Stimulated activated CD8-positive, alpha-beta memory T cell treated with anti-CD3 and anti-CD28 coated beads, Interleukin-4, amount 100 ng/mL, for 4 hours (primary cell): ENCODE results near the gene IMMP2L.

Source experiments
- DNase-seq, 2 donors: peaks; one replicate each; pipeline ENCODE4 v3.0.0-alpha.2; 2020; ENCODE audit warnings: low read depth in 2 of 2, low spot score in 1 of 2

The IMMP2L gene

DNA sequence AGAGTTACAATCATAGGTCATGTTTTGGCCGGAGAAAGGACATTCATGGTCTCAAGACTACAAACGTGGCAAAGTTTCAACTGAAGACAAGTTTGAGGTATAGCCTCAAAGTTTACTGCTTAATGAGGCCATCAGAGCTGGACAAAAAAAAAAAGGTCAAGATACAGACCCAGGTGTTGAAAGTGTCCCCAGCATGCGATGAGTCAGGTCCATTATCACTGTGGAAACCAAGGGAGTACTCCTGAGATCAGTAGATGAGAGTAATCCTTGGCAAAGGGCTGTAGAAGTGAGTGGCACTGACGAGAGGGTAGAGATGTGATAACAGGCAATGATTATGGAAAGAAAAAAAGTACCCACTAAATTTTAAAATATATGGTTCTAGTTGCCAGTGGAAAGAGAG lies 551.5 kb downstream of the IMMP2L start:
- DNase-seq, result no peak

DNA sequence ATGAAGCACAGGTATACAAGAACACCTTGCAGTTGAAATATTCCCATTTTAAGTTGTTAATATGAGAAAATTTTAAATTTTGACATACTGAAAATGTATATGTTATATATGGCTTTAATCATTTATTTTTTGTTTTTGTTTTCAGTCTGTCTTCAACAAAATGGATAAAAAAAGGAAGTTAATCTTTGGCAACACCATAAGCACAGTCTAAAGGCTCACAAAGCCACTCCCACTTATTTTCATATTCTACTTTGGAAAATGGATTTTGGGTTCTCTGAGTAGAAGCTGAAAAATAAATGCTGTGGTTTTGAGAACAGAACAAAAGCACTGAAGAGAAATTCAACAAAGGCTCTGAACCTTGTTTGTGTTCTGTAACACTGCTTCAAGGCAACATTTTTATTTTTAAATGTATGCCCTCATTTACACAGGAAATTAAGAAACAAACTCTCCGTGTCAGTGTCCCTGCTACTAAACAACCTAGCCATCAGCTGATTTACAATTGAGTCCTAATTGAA lies 552.7 kb downstream of the IMMP2L start:
- DNase-seq, result no peak

- DNase-seq, result no peak
Measured at GRCh38 chr7:111006691-111007090, 555.6 kb downstream of the IMMP2L start.

DNA sequence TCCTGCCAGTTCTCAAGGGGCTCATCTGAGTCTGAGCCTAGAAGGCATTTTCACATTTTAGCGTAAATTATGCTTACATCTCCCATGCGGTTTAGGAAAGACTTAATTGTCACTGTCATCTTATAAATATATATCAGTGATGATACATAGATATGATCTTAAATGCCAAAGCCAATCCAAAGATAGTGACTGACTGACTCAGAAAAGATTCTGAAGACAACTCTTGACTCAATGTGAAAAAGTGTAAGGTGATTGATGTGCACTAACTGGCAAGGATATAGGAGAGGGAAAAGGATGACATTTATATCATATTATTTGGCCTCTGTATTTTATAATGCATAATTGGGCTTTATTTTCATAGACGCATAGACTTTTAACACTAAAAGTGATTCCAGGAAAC lies 556.3 kb downstream of the IMMP2L start:
- no peak for DNase-seq

- no peak for DNase-seq
Measured at GRCh38 chr7:111005445-111005844, 556.8 kb downstream of the IMMP2L start.

- no peak for DNase-seq
Measured at GRCh38 chr7:111004310-111004901, 557.9 kb downstream of the IMMP2L start.

GRCh38 chr7:111003883-111004282 lies 558.4 kb downstream of the IMMP2L start:
- no peak for DNase-seq

DNA sequence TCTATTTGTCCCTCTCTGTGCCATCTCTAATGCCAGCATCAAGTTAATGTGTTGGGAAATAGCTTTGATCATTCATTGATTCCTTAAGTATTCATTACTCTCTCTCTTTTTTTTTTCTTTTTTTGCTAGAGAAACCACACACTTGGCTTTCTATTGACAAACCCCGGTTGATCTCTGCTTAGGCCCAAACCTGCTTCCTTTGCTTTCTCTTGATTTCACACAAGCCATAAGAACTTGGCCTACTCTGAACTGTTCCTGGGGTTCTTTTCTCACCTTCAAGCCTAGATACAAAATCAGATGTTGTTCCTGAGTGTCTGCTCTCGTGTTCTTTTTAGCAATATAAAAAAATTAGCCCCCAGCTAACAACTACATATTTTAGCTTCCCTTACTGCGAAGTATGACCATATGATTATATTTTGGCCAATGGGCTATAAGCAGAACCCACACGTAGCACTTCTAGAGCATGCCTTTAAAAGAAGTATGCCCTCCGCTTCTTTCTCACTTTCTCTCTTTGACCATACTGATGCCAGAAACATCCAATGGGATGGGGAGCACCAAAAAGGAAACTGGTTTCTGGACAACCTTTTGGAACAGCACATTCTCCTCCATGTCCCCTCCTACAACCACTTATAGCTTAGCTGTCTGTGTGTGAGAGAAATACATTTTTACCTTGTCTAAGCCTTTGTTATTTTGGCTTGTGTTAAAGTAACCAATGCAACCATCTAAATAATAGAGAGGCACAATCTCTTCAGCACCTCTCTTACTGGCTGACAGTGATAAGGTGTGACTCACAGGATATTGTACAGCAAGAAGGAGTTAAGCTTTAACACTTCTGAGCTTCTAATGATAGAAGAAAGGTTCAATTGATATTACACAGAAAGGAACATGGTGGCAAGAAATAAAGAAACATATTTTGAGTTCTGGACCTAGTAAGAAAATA lies 568.0 kb downstream of the IMMP2L start:
- DNase-seq, result no peak

DNA sequence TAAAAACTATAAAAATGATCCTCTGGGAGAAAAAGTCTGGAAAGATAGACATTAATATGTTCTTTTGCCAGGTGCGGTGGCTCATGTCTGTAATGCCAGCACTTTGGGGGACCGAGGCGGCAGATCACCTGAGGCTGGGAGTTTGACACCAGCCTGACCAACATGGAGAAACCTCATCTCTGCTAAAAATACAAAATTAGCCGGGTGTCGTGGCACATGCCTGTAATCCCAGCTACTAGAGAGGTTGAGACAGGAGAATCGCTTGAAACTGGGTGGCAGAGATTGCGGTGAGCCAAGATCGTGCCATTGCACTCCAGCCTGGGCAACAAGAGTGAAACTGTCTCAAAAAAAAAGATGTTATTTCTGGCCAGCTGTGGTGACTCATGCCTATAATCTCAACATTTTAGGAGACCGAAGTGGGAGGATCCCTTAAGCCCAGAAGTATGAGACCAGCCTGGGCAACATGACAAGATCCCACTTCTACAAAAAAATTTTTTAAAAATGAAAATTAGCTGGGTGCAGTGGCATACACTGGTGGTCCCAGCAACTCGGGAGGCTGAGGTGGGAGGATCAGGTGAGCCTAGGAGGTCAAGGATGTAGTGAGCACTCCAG lies 573.3 kb downstream of the IMMP2L start:
- no peak for DNase-seq

DNA sequence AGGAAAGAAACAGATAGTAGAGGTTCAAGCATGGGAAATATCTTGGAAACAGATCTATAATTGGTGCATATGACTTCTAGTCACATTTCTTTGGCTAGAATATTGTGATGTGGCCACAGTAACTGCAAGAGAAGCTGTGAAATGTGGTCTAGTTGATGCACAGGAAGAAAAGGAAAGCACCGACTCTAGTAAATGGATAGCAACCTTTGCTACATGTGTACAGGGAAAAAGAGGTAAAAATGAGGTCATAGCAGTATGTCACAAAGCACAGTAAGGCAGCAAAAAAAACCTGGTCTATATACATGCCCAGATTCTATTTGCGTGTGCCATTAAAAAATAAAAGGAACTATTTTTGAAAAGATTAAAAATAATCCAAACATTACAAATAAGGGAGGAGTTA lies 573.9 kb downstream of the IMMP2L start:
- DNase-seq, result no peak

- DNase-seq, result no peak
Measured at GRCh38 chr7:110987127-110987693, 575.1 kb downstream of the IMMP2L start.

GRCh38 chr7:110983822-110984456 lies 578.4 kb downstream of the IMMP2L start:
- no peak for DNase-seq

GRCh38 chr7:110977127-110977737 lies 585.1 kb downstream of the IMMP2L start:
- no peak for DNase-seq

GRCh38 chr7:110975486-110975885 lies 586.8 kb downstream of the IMMP2L start:
- DNase-seq, result no peak

DNA sequence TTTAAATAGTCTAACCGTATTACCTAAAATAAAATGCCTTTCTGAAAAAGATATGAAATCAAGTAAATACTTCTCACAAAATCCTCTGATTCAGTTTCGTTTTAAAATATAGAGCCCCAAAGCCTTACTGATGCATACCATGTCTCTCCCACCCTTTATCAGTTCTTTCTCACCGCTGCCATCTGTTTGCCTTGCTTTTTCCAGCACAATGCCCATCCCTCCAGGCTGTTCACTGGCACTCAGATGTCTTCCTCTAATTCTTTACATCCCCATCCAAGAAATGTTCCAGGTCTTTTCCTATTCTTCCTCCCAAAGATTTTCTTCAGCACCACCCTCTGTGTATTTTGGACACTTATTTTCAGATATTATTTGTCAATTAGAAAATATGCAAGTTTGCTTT lies 587.9 kb downstream of the IMMP2L start:
- no peak for DNase-seq

- DNase-seq, result no peak
Measured at GRCh38 chr7:110973196-110973990, 588.9 kb downstream of the IMMP2L start.

DNA sequence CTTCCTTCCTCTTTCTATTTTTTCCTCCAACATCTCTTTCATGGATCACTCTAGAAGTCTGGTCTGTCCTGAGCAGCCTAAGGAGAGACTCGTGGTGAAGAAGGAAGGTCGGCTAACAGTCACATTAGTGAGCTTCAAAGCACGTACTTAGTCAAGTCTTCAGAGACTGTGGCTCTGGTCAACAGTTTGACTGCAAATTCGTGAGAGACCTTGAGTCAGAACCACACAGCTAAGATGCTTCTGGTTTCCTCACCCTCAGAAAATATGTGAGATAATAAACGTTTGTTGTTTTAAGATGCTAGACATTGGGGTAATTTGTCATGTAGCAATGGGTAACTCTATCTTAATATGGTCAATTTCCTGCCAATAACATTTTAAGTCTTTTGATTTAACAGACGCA lies 597.5 kb downstream of the IMMP2L start:
- no peak for DNase-seq

- no peak for DNase-seq
Measured at GRCh38 chr7:110962826-110963225, 599.5 kb downstream of the IMMP2L start.

DNA sequence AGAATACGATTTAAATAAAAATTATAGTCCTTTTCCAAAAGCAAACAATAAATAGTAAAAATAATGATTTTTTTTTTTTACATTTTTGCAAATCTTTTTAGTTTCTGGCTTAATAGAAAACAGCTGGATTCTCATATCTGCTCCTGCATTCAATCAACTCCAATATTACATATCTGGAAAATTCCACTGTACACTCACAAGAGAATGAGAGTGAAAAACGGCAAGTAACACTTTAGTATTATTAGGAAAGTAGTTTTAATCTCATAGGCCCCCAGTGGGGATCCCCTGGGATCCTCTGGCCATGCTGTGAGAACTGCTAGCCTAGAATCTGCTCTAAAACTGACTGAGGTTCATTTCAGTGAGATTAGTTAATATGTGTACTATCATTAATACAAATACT lies 599.9 kb downstream of the IMMP2L start:
- no peak for DNase-seq

DNA sequence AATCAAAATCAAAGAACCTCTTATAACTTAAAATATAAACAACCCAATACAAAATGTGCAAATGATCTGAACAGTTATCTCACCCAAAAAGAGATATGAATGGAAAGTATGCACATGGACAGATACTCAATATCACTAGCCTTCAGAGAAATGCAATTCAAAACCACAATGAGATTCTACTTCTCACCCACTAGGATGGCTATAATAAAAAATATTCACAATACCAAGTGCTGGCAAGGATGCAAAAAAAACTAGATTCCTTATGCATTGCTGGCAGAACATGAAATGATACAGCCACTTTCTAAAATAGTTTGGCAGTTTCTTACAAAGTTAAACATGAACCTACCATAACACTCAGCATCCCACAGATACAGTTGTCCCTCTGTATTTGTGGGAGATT lies 601.5 kb downstream of the IMMP2L start:
- DNase-seq, result no peak
